Measurements from ENCODE around the gene UPF3A. TPM values are rescaled to one million over a fixed set of nuclear protein-coding genes. Genes with fewer than 3 reads are reported as not detected.
"Not testable (repeated sequence)": the region's sequence is repeated elsewhere in the genome, so short reads cannot be mapped to it uniquely, and the experiment has no call there.

Gene UPF3A
- total RNA-seq, 2 donors from 2014 or later: 29.0 to 32.6 TPM

GRCh38 chr13:114323349-114323748 lies 41.9 kb downstream of the UPF3A start:
- intact Hi-C loops (cut with DNase I, micrococcal nuclease): no loop called here
- ATAC-seq (no peak), DNase-seq (no peak)

- DNase-seq (no peak), ATAC-seq (no peak)
- intact Hi-C loops (cut with DNase I, micrococcal nuclease): no loop called here
Measured at GRCh38 chr13:114324334-114324733, 42.9 kb downstream of the UPF3A start.

GRCh38 chr13:114325729-114326128 lies 44.3 kb downstream of the UPF3A start:
- intact Hi-C loops (cut with DNase I, micrococcal nuclease): no loop called here
- DNase-seq (no peak), ATAC-seq (no peak)

- intact Hi-C loops (cut with DNase I, micrococcal nuclease): no loop called here
- DNase-seq: no peak
- peak; percentile 61 for ATAC-seq
Measured at GRCh38 chr13:114328034-114328433, 46.6 kb downstream of the UPF3A start.

DNA sequence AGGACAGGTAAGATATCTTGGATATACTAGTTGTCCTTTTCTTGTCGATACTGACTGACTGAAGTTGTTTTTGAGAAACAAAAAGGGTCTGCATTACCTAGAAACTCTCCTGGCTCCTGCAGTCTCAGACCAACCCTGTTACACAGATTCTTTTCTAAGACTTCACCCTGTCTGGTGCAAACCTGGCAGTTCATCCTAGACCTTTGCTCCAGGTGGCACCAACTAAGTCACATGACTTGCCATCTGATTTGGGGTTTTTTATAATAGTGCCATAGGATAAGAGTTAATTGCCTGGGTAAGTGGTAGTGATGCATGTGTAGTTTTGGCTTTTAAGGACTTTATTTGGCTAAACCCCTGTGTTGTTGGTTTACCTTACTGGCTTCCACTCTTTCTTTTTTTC lies 47.2 kb downstream of the UPF3A start:
- DNase-seq: no peak
- peak; percentile 89 for ATAC-seq
- intact Hi-C loops (cut with DNase I, micrococcal nuclease): no loop called here

DNA sequence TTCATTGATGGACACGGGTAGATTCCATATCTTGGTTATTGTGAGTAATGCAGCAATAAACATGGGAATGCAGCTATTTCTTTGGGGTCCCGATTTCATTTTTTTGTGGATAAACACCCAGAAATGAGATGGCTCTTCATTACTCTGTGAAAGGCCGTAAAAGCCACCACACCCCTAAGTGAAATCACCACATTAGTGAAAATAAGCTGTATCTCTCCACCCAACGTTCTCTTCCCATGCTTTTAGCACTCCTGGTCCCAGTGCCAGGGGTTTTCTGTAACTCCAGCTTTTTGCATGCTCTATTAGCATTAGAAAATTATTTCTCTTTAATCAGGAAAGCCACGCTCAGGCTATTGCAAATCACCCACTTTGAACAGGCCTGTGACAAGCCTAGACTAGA lies 48.7 kb downstream of the UPF3A start:
- intact Hi-C loops (cut with DNase I, micrococcal nuclease): no loop called here
- DNase-seq (no peak), ATAC-seq (no peak)

DNA sequence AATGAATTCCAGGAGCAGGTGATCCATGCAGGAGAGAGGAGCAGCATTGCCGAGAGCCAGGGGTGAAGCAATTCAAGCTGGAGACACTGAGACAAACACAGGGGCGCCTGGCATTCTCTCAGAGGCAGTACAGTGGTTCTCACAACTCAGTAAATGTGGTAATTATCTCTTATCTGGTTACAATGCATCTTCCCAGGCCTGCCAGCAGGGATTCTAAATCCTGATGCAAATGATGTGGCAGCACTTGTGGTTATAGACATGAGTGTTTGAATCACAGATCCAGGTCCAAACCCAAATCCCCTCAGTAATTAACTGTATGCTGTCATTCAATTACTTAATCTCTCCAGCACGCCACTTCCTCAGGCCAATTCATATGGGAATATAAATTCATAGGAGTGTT lies 52.5 kb downstream of the UPF3A start:
- intact Hi-C loops (cut with DNase I, micrococcal nuclease); ATAC-seq; DNase-seq: not testable (repeated sequence)

DNA sequence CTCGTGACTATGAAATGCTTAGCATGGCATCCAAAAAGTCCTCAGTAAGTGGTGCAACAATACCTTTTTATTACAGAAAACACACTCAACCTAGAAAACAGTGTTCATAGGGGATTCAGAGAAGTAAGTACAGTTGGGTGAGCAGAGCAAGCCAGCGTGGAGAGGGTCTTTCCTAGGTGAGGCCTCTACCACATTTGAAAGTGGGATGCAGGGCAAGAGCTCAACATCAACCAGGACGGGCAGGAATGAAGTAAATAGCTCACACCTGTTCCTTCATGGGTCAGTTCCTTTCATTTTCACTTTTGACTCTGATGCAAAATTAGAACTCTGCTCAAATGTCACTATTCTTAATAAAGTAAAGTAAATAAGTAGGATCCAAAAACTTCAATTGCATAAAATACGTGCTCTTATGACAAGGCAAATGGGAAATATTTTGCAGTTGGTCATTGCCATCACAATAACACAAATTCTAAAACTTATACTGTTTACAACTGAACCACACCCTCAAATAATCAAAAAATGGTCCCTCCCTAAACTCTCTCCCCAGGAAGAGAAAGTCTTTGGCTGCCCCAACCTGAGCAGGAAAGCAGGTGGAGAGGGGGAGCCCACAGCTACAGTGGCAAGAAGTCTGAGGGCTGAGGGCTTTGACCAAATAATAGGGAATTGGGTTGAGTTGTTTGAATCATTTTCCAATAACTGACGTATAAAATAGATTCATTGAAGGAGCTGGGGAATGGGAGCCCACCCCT lies 53.1 kb downstream of the UPF3A start:
- ATAC-seq (peak; percentile 34), DNase-seq (no peak)
- intact Hi-C loops (cut with DNase I, micrococcal nuclease): no loop called here

- intact Hi-C loops (cut with DNase I, micrococcal nuclease); DNase-seq; ATAC-seq: not testable (repeated sequence)
Measured at GRCh38 chr13:114336457-114336856, 55.1 kb downstream of the UPF3A start.

- intact Hi-C loops (cut with DNase I, micrococcal nuclease): no loop called here
- ATAC-seq (no peak), DNase-seq (no peak)
Measured at GRCh38 chr13:114338959-114339358, 57.6 kb downstream of the UPF3A start.

GRCh38 chr13:114339857-114340534 lies 58.6 kb downstream of the UPF3A start:
- peak in 1 of 2 donors; percentile 52 for DNase-seq

DNA sequence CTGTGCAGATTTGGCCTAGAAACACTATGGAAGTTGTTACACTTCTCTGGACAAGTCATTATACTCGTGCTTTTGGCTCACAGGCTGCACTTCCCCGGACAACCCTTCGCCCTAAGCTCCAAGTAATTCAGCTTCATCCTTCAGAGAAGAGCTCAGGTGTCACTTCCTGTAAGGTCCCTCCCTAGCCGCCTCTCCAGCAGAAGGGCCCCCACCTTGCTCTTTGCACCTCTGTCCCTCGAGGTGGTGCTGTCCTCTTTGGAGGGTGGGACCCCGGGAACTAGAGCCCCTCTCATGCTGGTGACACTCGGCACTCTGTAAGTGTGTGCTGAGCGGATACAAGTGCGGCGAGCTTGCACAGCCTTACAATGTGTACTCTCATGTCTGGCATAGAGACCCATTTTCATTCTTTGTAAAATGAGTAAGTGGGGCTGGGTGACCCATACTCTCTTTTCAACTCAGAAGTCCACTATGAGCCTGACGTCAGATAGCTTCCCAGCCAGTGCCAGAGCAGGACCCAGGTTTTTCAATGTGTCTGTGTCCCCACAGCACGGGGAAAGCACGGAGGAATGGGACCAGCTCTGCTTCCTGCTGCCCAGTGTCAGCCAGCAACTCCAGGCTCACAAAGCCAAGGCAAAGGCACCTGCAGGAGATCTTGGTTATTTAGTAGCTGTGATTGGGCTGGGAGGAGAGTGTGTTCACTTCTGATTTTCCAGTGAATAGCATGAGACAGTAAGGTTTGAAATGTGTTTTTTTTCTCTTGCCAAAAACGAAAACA lies 59.8 kb downstream of the UPF3A start:
- intact Hi-C loops (cut with DNase I, micrococcal nuclease): no loop called here
- DNase-seq (no peak), ATAC-seq (no peak)

More at GRCh38 chr13:114339857-114340534, 58.6 kb downstream of the UPF3A start:
- peak; percentile 79 for ATAC-seq
- intact Hi-C loops (cut with DNase I, micrococcal nuclease): no loop called here

GRCh38 chr13:114347256-114347655 lies 65.9 kb downstream of the UPF3A start:
- ATAC-seq; DNase-seq; intact Hi-C loops (cut with DNase I, micrococcal nuclease): not testable (repeated sequence)

- intact Hi-C loops (cut with DNase I, micrococcal nuclease); DNase-seq; ATAC-seq: not testable (repeated sequence)
Measured at GRCh38 chr13:114352763-114353162, 71.4 kb downstream of the UPF3A start.

- ATAC-seq; DNase-seq; intact Hi-C loops (cut with DNase I, micrococcal nuclease): not testable (repeated sequence)
Measured at GRCh38 chr13:114353382-114353781, 72.0 kb downstream of the UPF3A start.

Small RNA genes lying within 50 kb of the gene (microRNA-seq; reads per million reads assigned to microRNA genes)
- 0 reads per million in 2 donors for gene MIR4502
- 0 reads per million in 2 donors for gene MIR548AR

Other genes starting within 250 kb of the UPF3A start
- gene RASA3, start 149.0 kb upstream of the UPF3A start, total RNA-seq: 1 to 10 TPM; 6.5 to 9.0 TPM
- not detected for gene CFAP97D2, start 102.3 kb upstream of the UPF3A start, total RNA-seq
- 10 to 100 TPM; 44.5 to 45.1 TPM for gene CDC16, start 46.7 kb upstream of the UPF3A start, total RNA-seq
- 10 to 100 TPM; 14.5 to 16.6 TPM for gene CHAMP1, start 32.9 kb downstream of the UPF3A start, total RNA-seq